Activated CD4-positive, alpha-beta T cell treated with anti-CD3 and anti-CD28 coated beads, Interleukin-2, amount 50 U/mL, for 48 hours (primary cell): ENCODE data around the gene PLEKHA6.

Experiments
- DNase-seq, 2 experiments: peaks; one replicate each; pipeline ENCODE4 v3.0.0-alpha.2; 2020

PLEKHA6 gene

DNA sequence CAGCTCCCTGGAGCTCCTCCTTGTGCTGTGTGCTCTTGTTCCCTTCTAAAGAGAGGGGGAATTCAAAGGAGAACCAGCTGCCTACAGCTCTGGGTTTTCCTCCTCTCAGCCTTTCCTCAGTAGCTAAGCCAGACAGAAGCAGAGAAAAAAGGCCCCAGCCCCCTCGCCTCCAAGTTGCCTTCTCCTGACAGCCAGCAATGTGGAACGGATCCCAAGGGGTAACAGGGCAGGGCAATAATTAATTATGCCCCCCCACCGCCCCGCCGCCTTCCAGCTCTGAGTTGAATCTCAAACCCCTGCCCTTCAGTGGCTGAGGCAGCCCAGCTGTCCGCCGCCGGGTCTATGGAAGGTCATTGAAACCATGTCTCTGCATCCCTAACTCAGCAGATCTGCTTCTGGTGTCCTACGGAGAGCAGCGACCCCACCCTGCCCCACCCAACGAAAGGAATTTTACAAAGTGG, 76.9 kb downstream of the PLEKHA6 start:
- no peak for DNase-seq

DNA sequence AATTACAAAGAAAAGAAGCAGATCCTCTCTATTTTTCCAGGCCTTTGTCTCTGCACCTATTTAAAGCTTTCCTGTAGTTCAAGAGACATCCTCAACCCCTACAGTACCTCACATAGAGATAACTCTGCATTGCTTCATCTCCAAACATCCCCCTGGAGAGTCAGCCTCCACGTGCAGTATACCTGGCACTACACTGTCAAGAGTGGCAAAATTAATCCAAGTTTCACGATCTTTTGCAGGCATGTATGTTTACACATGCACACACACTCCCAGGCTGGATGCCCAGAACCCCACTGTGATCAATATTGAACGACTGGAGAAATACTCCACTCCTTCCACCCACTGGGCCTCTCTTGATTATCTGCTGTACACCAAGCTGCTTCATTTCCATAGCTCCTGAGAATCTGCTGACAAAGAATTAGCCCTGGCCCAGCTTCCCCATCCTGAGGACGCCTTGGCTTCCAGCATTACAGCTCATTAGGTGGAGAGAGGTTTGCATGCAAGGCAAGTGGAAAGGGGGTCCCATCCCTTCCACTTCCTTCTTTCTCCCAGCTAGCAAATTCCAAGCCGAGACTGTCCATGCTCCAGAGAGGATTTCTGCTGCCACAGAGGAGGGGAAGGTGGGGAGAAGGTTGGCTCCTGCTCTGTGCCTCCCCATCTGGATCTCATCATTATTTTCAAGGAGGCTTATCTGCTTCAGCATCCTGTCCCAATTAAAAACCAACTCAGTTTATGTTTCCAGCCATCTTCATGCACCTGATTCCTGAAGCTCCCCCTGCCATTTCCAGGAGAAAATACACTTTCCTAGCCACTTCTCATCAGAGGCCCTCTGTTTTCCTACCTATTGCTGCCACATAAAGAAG, 79.4 kb downstream of the PLEKHA6 start:
- no peak for DNase-seq

DNA sequence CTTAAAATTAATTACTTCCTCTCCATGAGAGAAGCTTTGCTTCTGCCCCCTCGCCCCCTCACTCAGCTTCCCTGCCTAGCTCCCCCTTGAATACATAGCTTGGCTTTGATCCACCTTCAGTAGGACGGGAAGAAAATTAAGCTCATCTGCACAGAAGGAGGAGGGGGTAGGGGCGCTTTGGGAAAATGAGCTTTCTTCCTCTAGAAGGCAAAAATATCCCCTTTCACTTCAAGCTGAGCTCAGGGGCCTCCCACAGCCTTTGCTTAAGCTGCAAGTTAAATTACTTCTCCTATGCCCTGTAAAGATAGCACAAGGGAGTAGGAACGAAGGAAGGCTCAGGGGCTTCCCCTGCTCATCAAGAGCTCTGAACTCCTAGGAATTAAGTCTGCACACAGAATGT, 80.8 kb downstream of the PLEKHA6 start:
- no peak for DNase-seq

DNA sequence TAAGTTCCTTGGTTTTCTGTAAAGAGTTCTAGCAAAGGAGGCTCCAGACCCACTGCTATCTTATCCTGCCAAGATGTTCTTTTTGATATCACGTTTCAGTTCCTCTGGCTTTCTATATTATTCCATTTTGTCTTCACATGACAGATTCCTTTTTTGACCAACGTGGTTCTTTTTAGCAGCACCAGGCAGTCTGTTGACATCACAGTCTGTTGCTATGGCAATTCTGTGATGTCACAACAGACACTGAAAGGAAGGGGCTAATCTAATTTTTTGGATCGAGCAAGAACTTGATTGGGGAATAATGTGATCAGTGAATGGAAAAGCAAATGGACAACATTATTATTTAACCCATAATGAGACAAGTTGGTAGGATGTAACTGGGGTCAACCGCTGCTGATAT, 81.5 kb downstream of the PLEKHA6 start:
- no peak for DNase-seq

DNA sequence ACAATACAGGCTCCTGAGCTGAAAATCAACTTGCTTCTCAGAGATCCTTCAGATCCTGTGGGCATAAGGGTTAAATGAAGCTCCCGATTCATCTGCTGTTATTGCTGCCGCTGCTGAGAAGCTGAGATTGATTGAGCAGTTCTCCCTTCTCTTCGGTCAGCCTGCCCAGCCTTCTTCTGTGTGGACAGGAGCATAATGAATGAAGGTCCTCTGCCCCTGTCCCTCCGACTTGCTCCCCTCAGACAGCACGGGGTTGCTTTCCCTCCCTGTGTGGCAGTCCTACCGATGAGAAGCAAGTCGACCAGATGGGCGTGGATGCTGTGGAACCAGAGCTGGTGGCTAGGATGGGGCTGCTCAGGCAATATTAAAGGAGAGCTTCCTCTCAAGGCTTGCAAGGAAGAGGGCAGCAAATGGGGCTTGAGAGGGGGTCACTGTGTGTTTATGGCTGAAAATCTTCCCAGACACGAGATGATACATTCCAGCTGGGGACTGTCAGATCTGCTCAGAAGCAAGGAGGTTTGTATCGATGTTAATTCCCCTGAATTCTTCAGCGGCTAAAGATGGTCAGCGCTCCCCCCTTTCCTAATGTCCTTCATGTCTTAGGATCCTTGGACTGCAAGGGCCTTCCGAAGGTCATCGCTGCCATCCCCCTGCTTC, 82.0 kb downstream of the PLEKHA6 start:
- no peak for DNase-seq

DNA sequence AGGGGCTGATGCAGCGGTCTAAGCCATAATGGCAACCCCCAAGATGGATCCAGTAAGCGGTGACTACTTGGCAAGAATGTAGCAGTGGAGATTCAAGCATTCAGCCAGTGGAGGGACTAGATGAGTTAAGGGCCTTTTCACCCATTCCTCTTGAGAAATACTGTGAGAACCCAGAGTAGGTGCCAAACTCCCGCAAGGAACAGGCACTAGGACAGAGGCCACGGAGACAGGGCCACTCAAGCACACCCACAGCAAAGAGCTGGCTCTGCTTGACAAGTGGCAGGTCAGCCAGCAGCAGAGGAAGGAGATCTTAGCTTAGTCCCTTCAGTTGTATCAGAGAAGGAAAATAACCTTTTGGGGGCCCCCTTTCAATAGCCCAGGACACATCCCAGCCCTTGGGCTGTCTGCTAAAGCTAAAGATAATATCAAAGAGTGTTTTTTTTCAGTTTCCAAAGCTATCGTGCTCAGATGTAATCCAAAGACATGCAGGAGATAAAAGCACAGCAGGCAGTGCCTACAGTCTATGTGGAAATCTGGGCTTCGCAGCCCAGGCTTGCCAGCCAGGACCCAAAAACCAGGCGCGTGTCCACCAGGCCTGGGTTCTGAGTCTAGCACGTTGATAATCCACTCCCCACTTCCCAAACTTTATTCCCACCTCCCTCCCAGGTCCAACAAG, 83.9 kb downstream of the PLEKHA6 start:
- no peak for DNase-seq

DNA sequence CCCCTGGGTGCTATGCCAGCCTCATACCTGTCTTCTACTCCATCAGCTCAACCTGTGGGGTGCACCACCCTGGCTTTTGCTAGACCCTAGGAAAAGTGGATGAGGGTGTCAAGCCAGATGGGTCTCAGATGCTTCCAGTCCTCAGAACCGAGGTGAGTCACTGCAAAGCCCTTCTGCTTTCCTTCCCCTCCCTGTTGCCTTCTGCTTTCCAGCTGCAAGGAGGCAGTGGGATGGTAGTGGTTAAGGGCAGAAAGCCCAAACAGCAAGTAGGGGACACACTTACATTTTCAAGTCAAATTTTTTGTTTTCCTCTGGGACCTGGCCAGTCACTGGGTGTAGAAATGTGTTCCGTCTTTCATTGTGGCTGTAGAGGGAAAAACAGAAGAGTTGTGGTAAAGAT, 85.3 kb downstream of the PLEKHA6 start:
- no peak for DNase-seq

DNA sequence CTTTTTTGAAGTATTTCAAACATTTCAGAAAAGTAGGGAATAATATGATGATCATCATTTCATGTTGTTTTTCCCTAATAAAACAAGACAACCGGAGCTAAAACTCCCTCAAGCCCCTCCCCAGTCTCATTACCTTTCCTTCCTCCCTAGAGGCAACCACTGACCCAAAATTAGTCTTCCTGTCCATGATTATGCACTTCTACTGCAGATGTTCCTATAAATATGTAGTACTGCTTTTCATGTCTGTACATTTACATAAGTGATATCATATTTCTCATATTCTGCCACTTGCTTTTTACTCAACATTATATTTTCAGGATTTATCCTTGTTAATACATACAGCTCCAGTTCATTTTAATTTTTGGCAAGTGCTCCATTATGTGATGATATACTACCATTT, 87.2 kb downstream of the PLEKHA6 start:
- DNase-seq = no peak

DNA sequence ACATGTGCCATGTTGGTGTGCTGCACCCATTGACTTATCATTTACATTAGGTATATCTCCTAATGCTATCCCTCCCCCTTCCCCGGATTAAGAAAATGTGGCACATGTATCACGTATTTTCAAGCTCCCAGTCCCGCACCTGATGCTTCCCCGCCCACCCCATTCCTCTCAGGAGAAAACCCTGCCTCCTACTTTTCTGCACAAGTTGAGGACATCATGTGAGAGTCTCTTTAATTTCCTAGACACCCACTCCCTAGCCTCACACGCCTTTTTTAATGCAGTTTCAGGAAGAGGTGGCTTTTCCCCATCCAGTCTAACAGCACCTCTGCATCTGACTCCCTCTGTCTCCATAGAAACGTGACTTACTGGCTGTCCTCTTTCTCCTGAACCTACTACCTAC, 87.8 kb downstream of the PLEKHA6 start:
- no peak for DNase-seq

DNA sequence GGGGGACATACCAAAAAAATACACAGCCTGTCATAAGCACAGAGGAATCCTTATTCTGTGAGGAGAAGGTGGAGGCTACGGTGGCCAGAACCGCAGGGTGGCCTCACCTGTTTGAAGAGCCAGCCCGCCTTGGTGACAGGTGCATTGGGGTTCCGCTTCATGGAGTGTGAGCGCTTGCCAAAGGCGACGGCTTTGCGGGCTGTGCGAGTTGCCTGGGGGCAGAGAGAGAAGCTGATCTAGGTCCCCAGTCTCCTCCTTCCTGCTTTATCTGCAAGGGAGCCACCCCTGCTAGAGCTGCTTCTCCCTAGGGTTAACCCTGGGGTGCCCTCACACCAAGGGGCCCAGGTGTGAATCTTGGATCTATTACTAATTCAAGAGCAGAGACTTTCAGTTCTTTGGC, 91.6 kb downstream of the PLEKHA6 start:
- DNase-seq = no peak

DNA sequence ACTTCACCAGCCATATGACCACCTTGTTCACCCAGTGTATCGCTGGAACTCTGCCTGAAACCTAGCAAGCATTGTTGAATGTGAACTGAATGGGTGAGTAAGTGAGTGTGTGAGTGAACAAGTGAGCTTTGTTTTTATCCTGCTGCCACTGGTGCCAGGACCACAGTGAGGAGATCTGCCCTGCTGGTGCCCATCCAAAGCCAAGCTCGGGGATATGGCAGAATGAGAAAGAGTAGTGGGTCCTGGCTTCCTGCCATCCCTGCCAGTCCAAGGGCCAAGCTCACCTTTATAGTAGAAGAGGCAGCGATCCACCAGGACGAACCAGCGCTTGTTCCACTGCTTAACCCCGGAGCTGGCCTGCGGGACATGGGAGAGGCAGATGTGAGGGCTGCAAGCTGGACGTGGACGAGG, 92.5 kb downstream of the PLEKHA6 start:
- DNase-seq = no peak

DNA sequence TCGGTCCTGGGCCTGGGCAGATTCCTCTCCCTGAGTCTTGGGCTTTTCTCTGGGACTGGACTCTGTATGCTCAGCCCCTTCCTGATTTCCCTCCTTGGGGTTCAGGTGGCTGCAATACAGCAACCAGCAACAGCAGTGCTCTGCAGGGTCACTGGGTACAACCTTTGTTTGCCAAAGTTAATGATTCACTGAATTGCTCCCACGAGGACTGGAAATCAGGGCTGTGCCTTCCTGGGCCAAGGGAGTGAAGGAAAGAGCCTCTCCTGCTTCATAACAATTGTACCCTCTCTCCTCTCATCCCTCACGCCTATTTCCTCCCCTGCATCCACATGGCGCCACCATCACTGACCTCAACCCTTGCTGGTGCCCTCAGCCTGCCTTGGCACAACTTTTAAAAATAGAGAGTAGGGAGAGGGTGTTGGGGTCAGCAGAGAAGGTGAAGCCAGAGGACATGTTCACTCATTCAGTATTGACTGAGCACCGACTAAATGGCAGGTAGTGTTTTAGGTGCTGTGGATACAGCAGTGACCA, 93.2 kb downstream of the PLEKHA6 start:
- DNase-seq = no peak

DNA sequence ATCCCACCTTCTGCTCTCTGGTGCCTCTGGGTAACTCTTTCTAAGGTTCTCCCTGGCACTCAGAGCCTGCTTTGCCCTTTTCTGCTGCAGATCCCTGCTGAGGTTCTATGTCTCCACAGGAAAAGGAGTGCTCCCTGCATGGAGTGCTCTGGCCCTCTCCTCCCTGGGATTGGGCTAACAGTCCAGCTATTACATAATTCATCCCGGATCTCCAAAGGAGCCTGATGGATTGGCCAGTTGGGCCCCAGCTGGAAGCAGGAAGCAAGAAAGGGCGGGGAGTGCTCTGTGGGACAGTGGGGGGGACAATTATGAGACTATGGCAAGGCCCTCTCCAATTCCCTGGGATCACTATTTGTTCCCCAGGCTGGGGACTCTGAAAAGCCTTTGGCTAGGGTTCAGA, 94.1 kb downstream of the PLEKHA6 start:
- DNase-seq = no peak

DNA sequence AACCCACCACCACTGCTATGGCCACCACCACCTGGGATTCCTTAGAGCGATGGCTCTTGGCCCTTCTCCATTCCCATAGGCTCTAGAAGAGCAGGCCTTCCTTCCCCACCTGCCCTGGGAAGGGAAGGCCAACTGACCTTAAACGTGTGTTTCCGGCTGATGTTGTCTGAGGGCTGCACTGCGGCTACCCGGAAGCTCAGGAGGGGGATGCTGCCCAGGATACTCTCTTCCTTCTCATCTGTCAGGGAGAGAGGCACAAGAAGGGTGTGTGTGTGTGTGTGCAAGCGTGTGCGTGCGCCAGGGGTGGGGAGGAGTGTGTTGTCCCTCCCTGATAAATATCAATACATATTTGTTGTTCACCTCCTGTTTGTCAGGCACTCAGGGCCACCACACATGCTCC, 94.9 kb downstream of the PLEKHA6 start:
- no peak for DNase-seq

DNA sequence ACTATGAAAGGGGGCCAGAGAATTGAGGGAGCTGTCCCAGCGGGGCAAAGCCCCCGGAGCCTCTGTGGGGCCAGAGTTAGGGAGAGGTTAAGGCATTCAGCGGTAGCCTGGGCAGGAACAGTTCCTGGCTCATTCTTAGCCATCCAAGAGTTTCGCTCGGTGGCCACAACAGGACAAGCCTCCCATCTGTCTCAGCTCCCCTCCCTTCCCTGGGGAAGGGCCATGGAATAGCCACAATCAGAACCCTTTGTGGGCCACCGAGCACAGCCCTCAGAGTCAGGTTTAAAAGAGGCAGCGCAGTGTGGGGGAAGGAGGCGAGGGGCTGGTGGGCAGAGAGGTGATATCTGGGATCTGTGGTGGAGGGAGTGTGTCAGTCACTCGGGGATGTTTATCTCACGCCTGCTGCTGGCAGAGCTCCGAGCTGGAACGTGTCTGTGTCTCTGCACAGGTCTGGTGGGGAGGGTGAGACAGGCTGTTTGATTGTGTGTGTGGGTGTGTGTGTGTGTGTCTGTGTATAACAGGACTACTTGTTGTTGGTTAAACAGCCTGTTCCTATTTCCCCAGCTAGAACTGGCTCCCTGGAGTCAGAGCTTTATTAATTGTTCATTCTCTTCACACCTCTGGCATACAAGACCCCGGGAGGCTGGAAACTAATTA, 96.3 kb downstream of the PLEKHA6 start:
- DNase-seq = no peak

DNA sequence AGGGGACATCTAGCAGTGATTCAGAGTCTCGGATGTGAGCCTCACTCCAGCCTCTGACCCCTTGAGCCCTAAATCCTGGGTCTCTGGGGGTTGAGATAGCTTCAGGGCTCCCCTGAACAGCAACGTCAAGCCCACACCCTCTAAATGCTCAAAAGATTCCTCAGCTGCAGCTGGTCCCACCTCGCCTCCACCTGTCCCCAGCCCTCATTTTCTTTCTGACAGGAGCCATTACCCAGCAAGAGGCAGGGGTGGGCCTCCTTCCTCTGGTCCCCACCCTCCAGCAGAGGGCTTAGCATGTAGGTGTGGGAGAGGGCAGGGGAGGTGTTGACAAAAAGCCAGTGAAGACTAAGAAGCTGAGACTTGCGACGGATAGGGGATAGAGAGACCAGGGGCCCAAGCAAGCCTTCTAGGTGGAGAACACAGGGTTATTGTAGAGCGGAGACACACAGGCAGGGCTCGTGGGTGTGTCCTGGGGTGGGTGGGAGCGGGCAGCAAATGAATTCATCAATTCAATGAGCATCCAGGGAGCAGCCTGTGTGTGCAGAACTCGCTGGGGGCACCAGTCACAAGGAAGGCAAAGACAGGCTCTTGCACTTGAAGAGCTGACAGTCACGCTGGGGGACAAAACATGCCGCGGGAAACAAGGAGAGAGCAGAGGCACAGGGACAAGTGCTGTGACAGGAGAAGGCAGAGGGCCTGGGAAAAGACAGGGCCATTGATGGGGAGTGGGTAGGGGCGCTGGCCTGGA, 97.0 kb downstream of the PLEKHA6 start:
- DNase-seq = no peak

DNA sequence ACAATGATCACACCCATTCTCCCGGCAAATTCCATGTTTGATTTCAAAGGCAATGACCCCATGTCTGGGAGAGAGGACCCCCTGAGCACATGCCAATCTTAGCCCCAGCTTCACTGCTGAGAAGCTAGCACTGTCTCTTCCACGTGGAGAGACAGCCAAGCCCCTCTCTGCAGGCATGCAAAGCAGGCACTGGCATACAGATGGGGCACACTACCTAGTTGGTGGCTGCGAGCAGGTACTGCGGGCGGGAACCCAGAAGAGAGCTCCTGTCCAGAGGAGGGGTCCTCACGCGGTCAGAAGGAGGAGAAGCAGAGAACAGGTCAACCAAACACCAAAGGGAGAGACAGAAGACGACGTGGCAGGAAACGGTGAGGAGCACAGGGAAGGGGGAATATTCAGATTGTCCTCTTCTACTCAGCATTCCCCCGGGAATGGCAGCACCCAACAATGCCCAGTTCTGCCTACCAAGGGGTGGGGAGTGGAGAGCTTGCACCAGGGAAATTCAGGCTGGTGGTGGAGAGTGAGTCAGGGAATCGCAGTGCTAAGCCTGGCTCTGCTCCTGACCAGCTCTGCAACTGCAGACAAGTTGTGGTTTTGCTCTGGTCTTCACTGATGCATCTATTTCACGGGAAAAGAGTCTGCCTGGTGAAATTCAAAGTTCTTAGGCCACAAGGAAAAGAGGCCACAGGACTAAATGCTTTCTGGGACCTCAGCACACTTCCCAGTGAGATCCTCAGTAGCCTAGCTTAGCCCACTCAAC, 97.8 kb downstream of the PLEKHA6 start:
- DNase-seq = no peak

DNA sequence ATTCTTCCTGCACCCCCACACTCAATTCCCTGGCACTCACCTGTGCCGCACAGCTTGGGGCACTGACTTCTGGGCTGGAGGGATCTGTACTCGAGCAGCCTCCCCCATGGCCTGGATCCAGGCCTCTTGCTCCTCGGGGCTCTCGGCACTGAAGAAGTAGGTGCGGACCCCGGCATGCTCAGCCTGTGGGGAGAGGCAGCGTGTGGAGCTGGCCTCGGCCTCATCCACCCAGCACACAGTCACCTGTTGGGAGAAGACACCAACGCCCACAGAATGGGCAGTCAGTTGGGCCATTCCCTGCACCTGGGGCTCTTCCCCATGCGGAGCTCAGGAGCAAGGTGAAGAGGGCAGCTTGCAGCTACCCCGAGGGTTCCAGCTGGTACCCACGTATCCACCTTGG, 98.5 kb downstream of the PLEKHA6 start:
- no peak for DNase-seq

DNA sequence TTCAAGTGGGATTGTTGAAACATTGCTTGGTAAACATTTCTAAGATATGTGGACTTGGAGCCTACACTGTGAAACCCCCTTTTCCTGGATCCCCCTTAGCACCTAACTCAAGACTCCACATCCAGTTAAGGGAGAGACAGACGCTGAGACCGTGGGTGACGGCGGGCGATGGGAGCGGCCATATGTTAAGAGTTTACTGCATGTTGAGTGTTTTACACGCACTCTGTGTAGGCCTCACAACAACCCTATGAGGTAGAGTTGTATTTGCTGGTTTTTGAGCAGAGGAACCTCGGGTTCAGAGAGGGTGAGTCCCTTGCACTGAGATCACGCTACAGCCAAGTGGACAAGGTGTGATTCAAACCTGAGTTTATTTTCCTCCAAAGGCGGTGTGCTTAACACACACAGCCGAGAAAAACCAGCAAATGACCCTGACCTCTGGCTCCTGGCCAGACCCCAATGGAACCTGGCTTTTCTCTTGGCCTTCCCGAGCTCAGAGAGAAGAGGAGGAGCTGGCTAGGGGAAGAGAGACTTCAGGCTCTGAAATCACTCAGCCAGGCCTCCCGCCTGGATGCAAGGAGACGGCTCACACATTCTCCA, 99.0 kb downstream of the PLEKHA6 start:
- no peak for DNase-seq

DNA sequence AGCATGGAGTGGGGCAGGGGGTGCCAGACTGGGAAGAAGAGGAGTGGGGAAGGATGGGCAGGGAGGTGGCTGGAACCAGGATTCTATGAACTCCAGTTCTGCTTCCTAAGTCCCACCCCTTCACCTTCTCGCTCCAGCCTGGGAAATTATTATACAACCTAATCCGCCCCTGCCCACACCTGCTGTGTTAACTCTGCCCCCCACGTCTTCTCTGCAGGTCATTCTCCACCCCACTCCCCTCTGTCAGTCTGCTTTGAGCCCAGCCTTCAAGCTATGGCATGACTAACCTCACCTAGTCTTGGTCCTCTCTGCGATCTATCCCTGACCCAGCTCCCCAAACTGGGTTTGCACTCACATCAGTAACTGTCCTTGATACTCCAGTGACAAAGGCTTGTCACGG, 99.9 kb downstream of the PLEKHA6 start:
- no peak for DNase-seq

DNA sequence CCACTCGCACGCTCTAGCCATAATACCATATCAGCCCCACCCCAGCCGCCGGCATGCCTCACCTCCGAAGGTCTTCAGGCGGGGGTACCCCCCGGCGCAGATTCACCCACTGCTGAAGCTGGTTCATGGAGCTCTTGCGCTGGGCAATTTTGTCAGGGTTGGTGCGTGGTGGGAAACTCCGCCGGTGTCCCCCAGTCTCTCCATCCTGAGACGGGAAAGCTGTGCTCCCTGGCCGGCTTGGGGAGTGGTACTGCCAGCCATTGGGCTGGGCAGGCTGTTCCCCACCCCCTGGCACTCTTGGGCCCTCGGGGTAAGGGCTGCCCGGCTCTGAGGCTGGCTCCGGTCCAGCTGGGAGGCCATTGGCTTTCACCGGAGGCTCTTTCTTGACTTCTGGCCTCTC, 100.5 kb downstream of the PLEKHA6 start:
- no peak for DNase-seq
